ENCODE results near the gene FAM43B.

FAM43B gene

DNA sequence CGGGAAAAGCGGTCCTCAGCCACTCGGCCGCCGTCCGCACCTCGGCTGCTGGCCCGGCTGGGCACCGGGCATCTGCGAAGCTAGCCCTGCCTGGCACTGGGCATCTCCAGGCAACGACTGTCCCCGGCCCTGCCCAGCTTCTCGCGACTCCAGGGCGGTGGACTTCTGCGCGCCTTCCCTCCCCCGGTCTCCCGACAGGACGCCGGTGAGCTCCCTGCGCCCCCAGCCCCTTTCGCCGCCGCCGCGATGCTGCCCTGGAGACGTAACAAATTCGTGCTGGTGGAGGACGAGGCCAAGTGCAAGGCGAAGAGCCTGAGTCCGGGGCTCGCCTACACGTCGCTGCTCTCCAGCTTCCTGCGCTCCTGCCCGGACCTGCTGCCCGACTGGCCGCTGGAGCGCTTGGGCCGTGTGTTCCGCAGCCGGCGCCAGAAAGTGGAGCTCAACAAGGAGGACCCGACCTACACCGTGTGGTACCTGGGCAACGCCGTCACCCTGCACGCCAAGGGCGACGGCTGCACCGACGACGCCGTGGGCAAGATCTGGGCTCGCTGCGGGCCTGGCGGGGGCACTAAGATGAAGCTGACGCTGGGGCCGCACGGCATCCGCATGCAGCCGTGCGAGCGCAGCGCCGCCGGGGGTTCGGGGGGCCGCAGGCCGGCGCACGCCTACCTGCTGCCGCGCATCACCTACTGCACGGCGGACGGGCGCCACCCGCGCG lies 514 bp downstream of the FAM43B start:
- no peak for DNase-seq

GRCh38 chr1:20555025-20555757 lies 2.8 kb downstream of the FAM43B start:
- DNase-seq = no peak

DNA sequence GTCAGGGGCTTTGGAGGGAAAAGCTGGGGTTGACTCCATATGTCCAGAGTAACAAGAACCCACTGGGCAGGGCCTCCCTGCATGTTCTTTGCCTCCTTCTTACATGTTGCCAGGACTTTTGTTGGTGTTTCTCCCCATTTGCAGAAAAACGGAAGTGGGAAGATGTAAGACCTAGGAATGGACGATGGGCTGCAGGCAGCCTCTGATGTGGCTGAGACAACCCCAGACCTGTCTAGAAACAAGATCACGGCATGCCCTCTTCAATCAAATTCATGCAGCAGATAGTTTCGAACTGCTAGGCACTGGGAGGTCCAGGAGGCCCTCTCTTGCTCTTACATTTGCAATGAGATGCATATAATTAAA lies 3.4 kb downstream of the FAM43B start:
- DNase-seq = no peak

GRCh38 chr1:20558191-20558590 lies 5.8 kb downstream of the FAM43B start:
- DNase-seq = no peak

DNA sequence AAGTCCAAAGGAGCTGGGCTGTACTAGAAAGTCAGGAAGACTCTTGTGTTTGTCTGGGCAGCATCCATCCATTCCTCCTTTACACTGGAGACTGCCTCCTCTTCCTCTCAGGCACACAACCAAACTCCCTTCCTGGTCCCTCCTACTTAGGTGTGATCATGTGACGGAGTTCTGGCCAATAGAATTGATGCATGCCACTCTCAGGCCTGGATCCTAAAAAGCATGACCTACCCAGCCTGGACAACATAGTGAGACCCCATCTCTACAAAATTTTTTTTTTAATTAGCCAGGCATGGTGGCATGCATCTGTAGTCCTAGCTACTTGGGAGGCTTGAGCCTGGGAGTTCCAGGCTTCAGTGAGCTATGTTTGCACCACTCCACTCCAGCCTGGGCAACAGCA lies 8.6 kb downstream of the FAM43B start:
- no peak for DNase-seq

GRCh38 chr1:20565234-20565633 lies 12.9 kb downstream of the FAM43B start:
- DNase-seq = no peak

DNA sequence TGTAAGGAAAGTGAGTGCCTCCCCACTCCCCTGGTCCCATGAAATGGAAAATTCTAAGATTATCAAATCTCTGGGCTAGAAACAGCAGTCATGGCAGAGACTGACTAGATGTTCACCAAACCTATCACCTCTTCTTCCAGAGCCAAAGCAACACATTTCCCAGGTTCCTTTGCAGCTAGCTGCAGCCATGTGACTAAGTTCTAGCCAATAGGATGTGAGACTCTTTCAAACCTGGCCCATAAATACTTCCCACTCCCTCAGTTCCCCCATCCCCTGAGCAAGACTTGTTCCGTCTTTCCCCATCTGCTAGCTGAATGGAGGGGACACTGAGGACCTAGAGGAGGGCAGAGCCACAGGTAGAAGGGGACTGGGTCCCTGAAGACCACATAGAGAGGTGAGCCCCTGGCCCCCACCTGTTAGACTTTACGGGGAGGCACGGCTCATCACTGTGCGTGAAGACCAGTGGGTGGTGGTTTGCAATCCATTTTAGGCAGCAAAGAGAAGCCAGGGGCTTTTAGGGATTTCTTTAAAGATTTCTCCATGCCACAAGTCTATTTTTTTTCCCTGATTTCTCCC lies 17.2 kb downstream of the FAM43B start:
- DNase-seq = no peak

DNA sequence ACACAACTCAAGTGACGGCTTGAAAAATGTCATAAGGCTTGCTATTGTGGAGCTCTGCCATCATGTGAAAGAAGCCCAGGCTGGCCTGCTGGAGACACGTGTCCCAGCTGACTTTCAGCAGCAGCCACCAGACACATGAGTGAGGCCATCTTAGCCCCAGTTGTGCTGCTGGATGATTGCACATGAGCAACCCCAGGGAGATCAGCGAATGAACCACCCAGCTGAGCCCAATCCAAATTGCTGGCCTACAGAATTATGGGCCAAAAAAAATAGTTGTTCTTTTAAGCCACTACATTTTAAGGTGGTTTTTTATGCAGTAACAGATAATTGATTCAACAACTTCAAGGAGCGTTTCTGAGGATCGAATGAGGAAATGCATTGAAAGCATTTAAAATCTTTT lies 19.1 kb downstream of the FAM43B start:
- no peak for DNase-seq

GRCh38 chr1:20573987-20574386 lies 21.6 kb downstream of the FAM43B start:
- DNase-seq = no peak

DNA sequence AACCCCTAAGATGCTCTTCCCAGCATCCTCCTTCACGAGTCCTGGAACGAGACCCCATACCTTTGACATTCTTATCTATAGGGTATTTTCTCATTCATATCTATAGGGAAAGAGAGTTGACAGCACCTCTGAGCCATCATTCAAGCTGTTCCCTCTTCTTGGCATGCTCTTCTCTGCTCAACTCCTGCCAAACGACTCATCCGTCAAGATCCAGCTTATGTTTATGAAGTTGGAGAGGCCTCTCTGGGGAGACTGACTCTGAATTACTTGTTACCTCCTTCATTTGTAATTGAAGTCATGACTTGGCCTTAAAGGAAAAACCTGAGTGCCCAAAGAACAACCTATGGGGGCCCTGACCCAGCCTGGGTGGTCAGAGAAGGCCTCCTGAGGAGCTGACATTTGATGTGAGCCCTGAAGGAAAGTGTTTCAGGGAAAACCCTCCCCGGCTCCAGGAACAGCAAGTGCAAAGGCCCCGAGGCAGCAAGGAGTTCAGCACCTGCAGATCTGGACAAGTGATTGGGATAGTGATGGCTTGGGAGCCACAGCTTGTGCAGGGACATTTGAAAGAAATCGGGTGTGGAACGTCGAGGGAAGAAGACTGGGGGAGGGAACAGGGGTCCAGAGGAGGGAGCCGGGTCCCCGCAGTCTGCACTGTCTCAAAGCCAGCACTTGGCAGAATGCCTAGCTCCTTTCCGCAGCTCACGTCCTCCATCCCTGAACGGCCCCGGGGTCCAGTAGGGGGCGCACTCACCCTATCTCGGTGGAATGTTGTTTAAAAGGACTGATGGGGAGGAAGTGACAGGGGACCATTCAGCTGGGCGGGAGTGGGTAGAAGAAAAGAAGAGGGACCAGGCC lies 22.5 kb downstream of the FAM43B start:
- peak; percentile 50 for DNase-seq

- no peak for DNase-seq
Measured at GRCh38 chr1:20575541-20576336, 23.4 kb downstream of the FAM43B start.

GRCh38 chr1:20578062-20578461 lies 25.7 kb downstream of the FAM43B start:
- DNase-seq = no peak

DNA sequence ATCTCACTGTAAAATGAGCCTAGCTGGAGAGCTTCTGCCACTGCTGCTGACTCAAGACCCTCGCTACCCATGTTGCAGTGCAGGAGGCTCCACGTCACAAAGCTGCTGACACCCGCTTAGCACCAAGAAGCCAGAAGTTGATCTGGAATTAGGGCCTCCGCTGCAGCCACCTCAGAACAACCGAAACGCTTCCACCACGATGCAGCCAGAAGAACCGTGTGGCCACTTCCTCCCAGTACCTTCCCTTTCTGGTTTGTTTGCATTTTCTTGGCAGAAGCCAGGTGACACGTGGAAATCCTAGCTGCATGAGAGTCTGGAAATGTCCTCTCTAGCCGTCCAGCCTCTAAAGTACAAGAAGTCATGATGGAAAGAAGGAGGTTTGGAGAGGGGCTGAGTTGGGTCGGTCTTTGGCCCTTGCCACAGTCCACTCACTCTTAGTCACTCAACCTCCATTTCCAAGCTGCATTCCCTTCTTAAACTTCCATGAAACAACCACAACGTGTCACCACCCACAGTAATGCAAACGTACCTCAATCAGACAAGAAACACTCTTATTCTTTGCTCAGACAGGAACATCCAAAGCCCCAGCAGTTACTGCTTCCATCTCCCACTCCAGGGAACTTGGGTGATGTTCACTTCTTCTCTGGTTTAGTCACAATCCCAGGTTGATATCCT lies 26.5 kb downstream of the FAM43B start:
- DNase-seq = no peak

- no peak for DNase-seq
Measured at GRCh38 chr1:20584890-20585289, 32.5 kb downstream of the FAM43B start.

GRCh38 chr1:20586953-20587660 lies 34.7 kb downstream of the FAM43B start:
- DNase-seq = no peak

- no peak for DNase-seq
Measured at GRCh38 chr1:20587661-20588053, 35.3 kb downstream of the FAM43B start.

DNA sequence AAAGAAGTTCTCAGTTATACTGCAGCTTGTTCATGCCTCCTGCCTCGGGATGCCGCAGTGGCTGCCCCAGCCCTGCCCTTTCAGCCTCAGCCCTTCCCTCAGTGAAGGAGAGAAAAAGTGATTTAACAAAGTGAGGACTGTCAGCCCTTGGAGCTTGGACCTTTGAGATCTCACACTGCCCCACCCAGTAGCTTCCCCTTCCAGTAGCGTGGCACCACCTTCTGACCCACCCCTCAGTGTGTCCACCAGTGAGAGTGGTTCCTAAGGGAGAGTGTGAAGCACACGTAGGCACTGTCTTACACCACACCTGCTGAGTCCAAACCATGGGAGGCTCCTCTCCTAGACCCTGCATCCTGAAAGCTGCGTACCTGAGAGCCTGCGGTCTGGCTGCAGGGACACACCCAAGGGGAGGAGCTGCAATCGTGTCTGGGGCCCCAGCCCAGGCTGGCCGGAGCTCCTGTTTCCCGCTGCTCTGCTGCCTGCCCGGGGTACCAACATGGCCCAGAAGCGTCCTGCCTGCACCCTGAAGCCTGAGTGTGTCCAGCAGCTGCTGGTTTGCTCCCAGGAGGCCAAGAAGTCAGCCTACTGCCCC lies 36.4 kb downstream of the FAM43B start, which contains the start of gene CDA:
TSS of gene CDA (plus strand) at position 464 of the 592 bp plus-strand sequence. CDS start at position 497, 33 bp downstream.
- DNase-seq = no peak

- DNase-seq = no peak
Measured at GRCh38 chr1:20589331-20590278, 37.2 kb downstream of the FAM43B start.

DNA sequence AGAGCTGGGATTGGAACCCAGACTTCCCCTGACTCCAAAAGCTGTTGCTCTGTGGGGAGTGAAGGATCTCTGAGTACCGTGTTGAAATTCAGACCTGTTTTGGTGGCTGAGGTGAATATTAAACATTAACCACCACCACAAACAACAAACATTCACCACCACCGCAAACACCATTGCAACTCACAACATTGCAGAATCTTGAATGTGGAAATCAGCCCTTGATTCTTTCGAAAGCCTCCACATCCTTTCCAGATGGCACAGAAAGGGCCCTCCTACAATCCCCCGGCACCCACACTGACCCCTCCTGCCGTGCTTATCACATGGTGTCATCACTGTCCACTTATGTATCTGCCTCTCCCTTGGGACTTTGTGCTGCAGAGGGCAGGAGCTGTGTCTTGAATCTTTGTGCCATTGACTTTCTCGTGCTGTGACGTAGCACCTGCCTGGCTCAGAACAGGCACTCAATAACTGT lies 38.0 kb downstream of the FAM43B start:
- DNase-seq = no peak
